Measurements from ENCODE around the gene LAG3.

LAG3 gene

GRCh38 chr12:6772726-6773589 is 638 bp downstream of the LAG3 start:
- DNase-seq, result no peak

GRCh38 chr12:6773590-6774351 is 1.5 kb downstream of the LAG3 start:
- DNase-seq, result no peak

GRCh38 chr12:6774499-6775062 is 2.3 kb downstream of the LAG3 start:
- DNase-seq, result no peak

GRCh38 chr12:6775185-6776174 is 3.2 kb downstream of the LAG3 start:
- no peak for DNase-seq

GRCh38 chr12:6777386-6777785 is 5.1 kb downstream of the LAG3 start:
- DNase-seq, result no peak

GRCh38 chr12:6778217-6778573 is 5.9 kb downstream of the LAG3 start:
- DNase-seq, result no peak

GRCh38 chr12:6778574-6779550 is 6.5 kb downstream of the LAG3 start:
- peak; percentile 90 for DNase-seq

- DNase-seq, result no peak
These were observed 7.5 kb downstream of the LAG3 start for GRCh38 chr12:6779708-6780432.

GRCh38 chr12:6780573-6780972 is 8.3 kb downstream of the LAG3 start:
- no peak for DNase-seq

- DNase-seq, result no peak
These were observed 9.8 kb downstream of the LAG3 start for GRCh38 chr12:6782119-6782518.

GRCh38 chr12:6782850-6783566 is 10.7 kb downstream of the LAG3 start:
- no peak for DNase-seq

- DNase-seq, result no peak
These were observed 11.5 kb downstream of the LAG3 start for GRCh38 chr12:6783828-6784227.

GRCh38 chr12:6784296-6784695 is 12.0 kb downstream of the LAG3 start:
- no peak for DNase-seq

GRCh38 chr12:6784761-6785160 is 12.4 kb downstream of the LAG3 start:
- no peak for DNase-seq

GRCh38 chr12:6786416-6787094 is 14.2 kb downstream of the LAG3 start:
- no peak for DNase-seq

- DNase-seq, result no peak
These were observed 15.0 kb downstream of the LAG3 start for GRCh38 chr12:6787309-6787708.

GRCh38 chr12:6788972-6789924 is 16.9 kb downstream of the LAG3 start, which contains the start of gene CD4:
TSS of gene CD4 (plus strand) at chr12:6789528. CDS start at chr12:6800139, 10,611 bp downstream.
- no peak for DNase-seq

Measured in NCI-H1436 (cell line).